ELR (cell line): ENCODE results near the gene SLC7A4.
"Not testable (repeated sequence)": the region's sequence is repeated elsewhere in the genome, so short reads cannot be mapped to it uniquely, and the experiment has no call there.

Experiments used
- DNase-seq: peaks from one replicate; pipeline ENCODE4 v3.0.0-alpha.2; 2015; ENCODE audit warnings: low read depth

The SLC7A4 gene

GRCh38 chr22:21020802-21021429, 11.4 kb downstream of the SLC7A4 start:
- DNase-seq: peak; percentile 55

- no peak for DNase-seq
These were observed 14.0 kb downstream of the SLC7A4 start for GRCh38 chr22:21018314-21018713.

- no peak for DNase-seq
These were observed 15.5 kb downstream of the SLC7A4 start for GRCh38 chr22:21016644-21017420.

GRCh38 chr22:21015466-21016006, 16.8 kb downstream of the SLC7A4 start:
- DNase-seq: no peak

GRCh38 chr22:21014726-21015465, 17.5 kb downstream of the SLC7A4 start, which contains the start of gene P2RX6:
Gene P2RX6 (plus strand): TSS chr22:21015165. CDS start chr22:21015175, 10 bp downstream.
- DNase-seq: peak; percentile 54

GRCh38 chr22:21014202-21014725, 18.1 kb downstream of the SLC7A4 start:
- peak; percentile 97 for DNase-seq

GRCh38 chr22:21013657-21014201, 18.6 kb downstream of the SLC7A4 start:
- DNase-seq: no peak

- DNase-seq: no peak
These were observed 19.6 kb downstream of the SLC7A4 start for GRCh38 chr22:21012446-21013407.

- no peak for DNase-seq
These were observed 21.8 kb downstream of the SLC7A4 start for GRCh38 chr22:21010426-21011113.

- peak; percentile 60 for DNase-seq
These were observed 22.5 kb downstream of the SLC7A4 start for GRCh38 chr22:21009638-21010425.

GRCh38 chr22:21009208-21009607, 23.2 kb downstream of the SLC7A4 start:
- DNase-seq: not testable (repeated sequence)

- DNase-seq: no peak
These were observed 28.6 kb downstream of the SLC7A4 start for GRCh38 chr22:21003782-21004181.

GRCh38 chr22:21001601-21002325, 30.6 kb downstream of the SLC7A4 start, which contains the start of gene THAP7:
Gene THAP7 (minus strand): TSS chr22:21002118. CDS start chr22:21001911, 207 bp downstream.
- peak; percentile 95 for DNase-seq

- peak; percentile 30 for DNase-seq
These were observed 31.3 kb downstream of the SLC7A4 start for GRCh38 chr22:21000987-21001600.

GRCh38 chr22:21000207-21000986, 32.0 kb downstream of the SLC7A4 start:
- DNase-seq: no peak

- DNase-seq: no peak
These were observed 32.8 kb downstream of the SLC7A4 start for GRCh38 chr22:20999350-21000206.
